CD4-positive, alpha-beta T cell (primary cell): ENCODE data around the gene CFLAR. TPM values are rescaled to one million over a fixed set of nuclear protein-coding genes. Genes with fewer than 3 reads are reported as not detected.

ENCODE experiments used
- ATAC-seq: fragments of 200-7000 bp; cut with Tn5 transposase; one replicate; pipeline ENCODE4 v1.10.0; 2022; ENCODE audit warnings: mild to moderate bottlenecking; ENCODE audit not compliant: poor library complexity
- CTCF ChIA-PET: fragments of 350-600 bp; sonication (Branson Sonifier 250); formaldehyde crosslinking; loops from one replicate; lab custom pipeline; 2021; ENCODE audit warnings: antibody characterized with exemption, inconsistent platforms; lab: Charles Lee
- POLR2A ChIA-PET: fragments of 350-600 bp; sonication (Branson Sonifier 250); formaldehyde crosslinking; loops from one replicate; lab custom pipeline; 2021; ENCODE audit warnings: antibody characterized with exemption, inconsistent platforms; lab: Charles Lee
- DNase-seq, 14 experiments: peaks; one replicate each; pipeline ENCODE4 v3.0.0-alpha.2; 2013 to 2020; ENCODE audit warnings: mixed read lengths in 2 of 14
- H3K27ac ChIP-seq, 2 donors: one replicate each; pipeline versions ENCODE4 v1.5.1 to v1.7.0; 2013; ENCODE audit warnings: low read length in 2 of 2, low read depth in 1 of 2, mild to moderate bottlenecking in 1 of 2
- H3K27me3 ChIP-seq, 2 experiments: 1 replicate in 1 of 2; 2 replicates in 1 of 2; pipeline versions ENCODE4 v1.6.1 to v1.7.0; 2013; ENCODE audit warnings: low read length in 2 of 2, control low read depth in 1 of 2, mild to moderate bottlenecking in 1 of 2, moderate library complexity in 1 of 2; ENCODE audit not compliant: insufficient read depth in 2 of 2, control insufficient read depth in 1 of 2
- H3K36me3 ChIP-seq: one replicate; pipeline ENCODE4 v1.6.1; 2013; ENCODE audit warnings: low read length, control low read depth; ENCODE audit not compliant: insufficient read depth
- H3K4me1 ChIP-seq: one replicate; pipeline ENCODE4 v1.6.1; 2013; ENCODE audit warnings: low read length, control low read depth; ENCODE audit not compliant: insufficient read depth
- H3K4me3 ChIP-seq: one replicate; pipeline ENCODE4 v1.5.1; 2013; ENCODE audit warnings: mild to moderate bottlenecking, low read length, moderate library complexity
- H3K9me3 ChIP-seq, 2 experiments: 1 replicate in 1 of 2; 2 replicates in 1 of 2; pipeline versions ENCODE4 v1.6.1 to v1.7.0; 2013; ENCODE audit warnings: low read length in 2 of 2, mild to moderate bottlenecking in 2 of 2, control low read depth in 1 of 2, moderate library complexity in 1 of 2; ENCODE audit not compliant: control insufficient read depth in 1 of 2, insufficient read depth in 1 of 2
- H3K27ac Mint-ChIP-seq: one replicate; pipeline ENCODE4 v1.8.0; 2020; ENCODE audit warnings: mixed read lengths
- H3K27me3 Mint-ChIP-seq: one replicate; pipeline ENCODE4 v1.8.0; 2021; ENCODE audit warnings: mixed read lengths
- H3K36me3 Mint-ChIP-seq: one replicate; pipeline ENCODE4 v1.8.0; 2021; ENCODE audit warnings: low read depth, mixed read lengths
- H3K4me1 Mint-ChIP-seq: one replicate; pipeline ENCODE4 v1.8.0; 2021; ENCODE audit warnings: low read depth, mixed read lengths
- H3K4me3 Mint-ChIP-seq: one replicate; pipeline ENCODE4 v1.8.0; 2020; ENCODE audit warnings: mild to moderate bottlenecking, mixed read lengths
- H3K9me3 Mint-ChIP-seq: one replicate; pipeline ENCODE4 v1.8.0; 2020; ENCODE audit warnings: mixed read lengths
- intact Hi-C, 2 experiments: fragments of 100-400 bp; cut with DNase I in 1 of 2; cut with micrococcal nuclease in 1 of 2; formaldehyde crosslinking; loops; one replicate each; pipeline versions ENCODE4 v1.15.1 to v1.9.0; 2023 to 2025; cut with DNase I, micrococcal nuclease
- total RNA-seq, 174 experiments: library from RNA in 2 of 174; stranded (reverse) in 2 of 174; gene quantifications; one replicate each; pipeline ENCODE4 v1.2.3 and lab custom pipeline; 2021 to 2026
- TF ChIP-seq, protein P1 (sequence below): fragments of 200-600 bp; IDR thresholded peaks from one replicate; pipeline ENCODE4 v1.8.0; 2022; ENCODE audit warnings: antibody characterized with exemption, mild to moderate bottlenecking

CFLAR gene
- total RNA-seq, 2 experiments from 2014 or later = 178 to 181 TPM

DNA sequence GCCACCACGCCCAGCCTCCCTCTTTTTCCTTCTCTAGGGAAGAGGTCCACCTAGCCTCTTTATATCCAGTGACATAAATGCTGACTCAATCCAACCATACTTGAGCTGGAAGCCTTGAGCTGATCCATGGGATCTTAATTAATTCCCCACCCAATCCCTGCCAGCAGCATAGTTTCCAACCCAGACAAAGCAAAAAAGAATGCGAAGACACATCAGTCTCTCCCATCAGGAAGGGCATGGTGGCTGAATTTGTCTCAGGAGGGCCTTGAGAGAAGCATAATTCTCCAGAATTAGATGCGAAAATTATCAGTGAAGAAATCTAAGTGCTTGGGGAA is 89.5 kb downstream of the CFLAR start:
- H3K4me3 Mint-ChIP-seq = no peak overlapping the region
- ATAC-seq (no peak), DNase-seq (no peak)
- no peaks in the 10 kb centered on the region for H3K27me3 Mint-ChIP-seq
- TF ChIP-seq, protein P1, sequence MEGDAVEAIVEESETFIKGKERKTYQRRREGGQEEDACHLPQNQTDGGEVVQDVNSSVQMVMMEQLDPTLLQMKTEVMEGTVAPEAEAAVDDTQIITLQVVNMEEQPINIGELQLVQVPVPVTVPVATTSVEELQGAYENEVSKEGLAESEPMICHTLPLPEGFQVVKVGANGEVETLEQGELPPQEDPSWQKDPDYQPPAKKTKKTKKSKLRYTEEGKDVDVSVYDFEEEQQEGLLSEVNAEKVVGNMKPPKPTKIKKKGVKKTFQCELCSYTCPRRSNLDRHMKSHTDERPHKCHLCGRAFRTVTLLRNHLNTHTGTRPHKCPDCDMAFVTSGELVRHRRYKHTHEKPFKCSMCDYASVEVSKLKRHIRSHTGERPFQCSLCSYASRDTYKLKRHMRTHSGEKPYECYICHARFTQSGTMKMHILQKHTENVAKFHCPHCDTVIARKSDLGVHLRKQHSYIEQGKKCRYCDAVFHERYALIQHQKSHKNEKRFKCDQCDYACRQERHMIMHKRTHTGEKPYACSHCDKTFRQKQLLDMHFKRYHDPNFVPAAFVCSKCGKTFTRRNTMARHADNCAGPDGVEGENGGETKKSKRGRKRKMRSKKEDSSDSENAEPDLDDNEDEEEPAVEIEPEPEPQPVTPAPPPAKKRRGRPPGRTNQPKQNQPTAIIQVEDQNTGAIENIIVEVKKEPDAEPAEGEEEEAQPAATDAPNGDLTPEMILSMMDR = no peak
- Histone ChIP-seq H3K36me3 (peaks cover 51% of the 10 kb centered on the region), H3K9me3 (no peaks in the 10 kb centered on the region), H3K27me3 (no peaks in the 10 kb centered on the region), H3K4me3 (no peak overlapping the region), H3K4me1 (peaks cover 29% of the 10 kb centered on the region), H3K27ac (peak overlapping the region in 1 of 2 donors; percentile 19)
- H3K4me1 Mint-ChIP-seq = peaks cover 44% of the 10 kb centered on the region
- H3K36me3 Mint-ChIP-seq = peaks cover 81% of the 10 kb centered on the region
- H3K9me3 Mint-ChIP-seq = no peaks in the 10 kb centered on the region
- CTCF ChIA-PET = interaction anchor here (0.6 kb wide), 1 partner anchor 116 kb away, joined by 3 read pairs; no protein-coding TSS in a partner anchor
- POLR2A ChIA-PET = interaction anchor here (2.1 kb wide), 1 partner anchor 11 kb away, joined by 4 read pairs; no protein-coding TSS in a partner anchor
- H3K27ac Mint-ChIP-seq = peak overlapping the region; percentile 62
- intact Hi-C loops = no loop called here

DNA sequence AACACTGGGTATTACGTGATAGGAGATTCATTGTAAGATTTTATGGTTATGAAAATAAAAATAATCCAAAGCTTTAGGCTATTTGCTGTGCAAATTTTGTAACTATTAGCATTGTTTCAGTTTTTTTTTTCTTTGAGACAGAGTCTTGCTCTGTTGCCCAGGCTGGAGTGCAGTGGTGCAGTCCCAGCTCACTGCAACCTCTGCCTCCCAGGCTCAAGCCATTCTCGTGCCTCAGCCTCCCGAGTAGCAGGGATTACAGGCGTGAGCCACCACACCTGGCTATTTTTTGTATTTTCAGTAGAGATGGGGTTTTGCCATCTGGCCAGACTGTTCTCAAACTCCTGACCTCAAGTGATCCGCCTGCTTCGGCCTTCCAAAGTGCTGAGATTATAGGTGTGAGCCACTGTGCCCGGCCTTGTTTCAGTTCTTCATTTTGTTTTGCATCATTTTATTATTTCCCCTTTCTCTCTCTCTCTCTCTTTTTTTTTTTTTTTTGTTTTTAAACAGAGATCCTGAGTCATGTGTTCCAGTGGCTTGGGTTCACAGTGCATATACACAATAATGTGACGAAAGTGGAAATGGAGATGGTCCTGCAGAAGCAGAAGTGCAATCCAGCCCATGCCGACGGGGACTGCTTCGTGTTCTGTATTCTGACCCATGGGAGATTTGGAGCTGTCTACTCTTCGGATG is 92.7 kb downstream of the CFLAR start:
- H3K4me3 Mint-ChIP-seq = no peak overlapping the region
- H3K4me1 Mint-ChIP-seq = peaks cover 52% of the 10 kb centered on the region

DNA sequence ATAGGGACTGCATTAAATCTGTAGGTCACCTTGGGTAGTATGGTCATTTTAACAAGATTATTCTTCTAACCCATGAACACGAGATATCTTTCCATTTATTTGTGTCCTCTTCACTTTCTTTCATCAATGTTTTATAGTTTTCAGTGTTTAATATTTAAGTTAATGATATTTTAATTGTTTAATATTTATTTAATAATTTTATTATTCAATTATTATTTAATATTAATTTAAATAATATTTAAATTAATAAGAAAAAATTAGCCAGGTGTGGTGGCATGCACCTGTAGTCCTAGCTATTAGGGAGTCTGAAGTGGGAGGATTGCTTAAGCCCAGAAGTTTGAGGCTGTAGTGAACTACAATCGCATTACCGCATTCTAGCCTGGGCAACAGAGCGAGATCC is 100.0 kb downstream of the CFLAR start:
- CTCF ChIA-PET = no interaction called here
- Mint-ChIP-seq H3K4me3 (no peak overlapping the region), H3K27me3 (no peaks in the 10 kb centered on the region)

More for the DNA sequence above, 92.7 kb downstream of the CFLAR start:
- TF ChIP-seq, protein P1 = no peak
- Mint-ChIP-seq H3K27ac (peak overlapping the region; percentile 31), H3K9me3 (no peaks in the 10 kb centered on the region), H3K36me3 (peaks cover 61% of the 10 kb centered on the region), H3K27me3 (no peaks in the 10 kb centered on the region)
- H3K27ac ChIP-seq = no peak overlapping the region
- peaks cover 44% of the 10 kb centered on the region for H3K36me3 ChIP-seq
- peaks cover 37% of the 10 kb centered on the region for H3K4me1 ChIP-seq
- H3K4me3 ChIP-seq = no peak overlapping the region
- DNase-seq (peak in 2 of 14 experiments; percentile 53 to 62), ATAC-seq (no peak)
- H3K9me3 ChIP-seq = no peaks in the 10 kb centered on the region
- ChIA-PET CTCF (interaction anchor here (1.2 to 2.0 kb wide), 2 partner anchors 24 to 26 kb away, joined by 3 to 5 read pairs; partner anchors contain the start of gene CASP10), POLR2A (no interaction called here)
- no peaks in the 10 kb centered on the region for H3K27me3 ChIP-seq
- intact Hi-C loops = no loop called here

More for the DNA sequence above, 100.0 kb downstream of the CFLAR start:
- H3K27ac ChIP-seq = no peak overlapping the region
- peaks cover 25% of the 10 kb centered on the region for H3K4me1 ChIP-seq
- Mint-ChIP-seq H3K4me1 (peaks cover 42% of the 10 kb centered on the region), H3K27ac (peak overlapping the region; percentile 40), H3K36me3 (peaks cover 50% of the 10 kb centered on the region), H3K9me3 (no peaks in the 10 kb centered on the region)
- H3K4me3 ChIP-seq = no peak overlapping the region
- POLR2A ChIA-PET = no interaction called here
- ATAC-seq = no peak
- TF ChIP-seq, protein P1 = no peak
- H3K27me3 ChIP-seq = no peaks in the 10 kb centered on the region
- peaks cover 52% of the 10 kb centered on the region for H3K36me3 ChIP-seq
- DNase-seq = no peak
- intact Hi-C loops = no loop called here
- no peaks in the 10 kb centered on the region for H3K9me3 ChIP-seq
